ENCODE results near the gene DYNLRB1.

DNA sequence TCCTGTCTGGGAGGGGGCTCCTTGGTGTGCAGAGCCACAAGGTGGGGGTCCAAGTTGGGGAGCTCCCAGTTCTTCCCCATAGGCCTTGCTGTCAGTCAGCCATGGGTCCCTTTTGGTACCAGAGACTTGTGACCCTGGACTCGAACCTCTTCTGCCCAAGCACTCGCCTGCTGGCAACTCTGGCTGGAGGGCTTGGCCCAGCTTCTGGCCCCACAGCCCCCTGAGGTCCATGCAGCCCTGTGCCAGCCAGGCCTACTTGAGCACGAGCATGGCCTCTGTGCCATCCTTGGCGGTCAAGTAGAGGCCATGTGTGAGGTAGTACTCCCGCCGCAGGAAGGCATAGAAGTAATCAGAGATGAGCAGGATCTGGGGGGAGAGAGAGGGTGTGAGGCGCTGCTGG, 44.4 kb downstream of the DYNLRB1 start:
- TF ChIP-seq, protein P1, sequence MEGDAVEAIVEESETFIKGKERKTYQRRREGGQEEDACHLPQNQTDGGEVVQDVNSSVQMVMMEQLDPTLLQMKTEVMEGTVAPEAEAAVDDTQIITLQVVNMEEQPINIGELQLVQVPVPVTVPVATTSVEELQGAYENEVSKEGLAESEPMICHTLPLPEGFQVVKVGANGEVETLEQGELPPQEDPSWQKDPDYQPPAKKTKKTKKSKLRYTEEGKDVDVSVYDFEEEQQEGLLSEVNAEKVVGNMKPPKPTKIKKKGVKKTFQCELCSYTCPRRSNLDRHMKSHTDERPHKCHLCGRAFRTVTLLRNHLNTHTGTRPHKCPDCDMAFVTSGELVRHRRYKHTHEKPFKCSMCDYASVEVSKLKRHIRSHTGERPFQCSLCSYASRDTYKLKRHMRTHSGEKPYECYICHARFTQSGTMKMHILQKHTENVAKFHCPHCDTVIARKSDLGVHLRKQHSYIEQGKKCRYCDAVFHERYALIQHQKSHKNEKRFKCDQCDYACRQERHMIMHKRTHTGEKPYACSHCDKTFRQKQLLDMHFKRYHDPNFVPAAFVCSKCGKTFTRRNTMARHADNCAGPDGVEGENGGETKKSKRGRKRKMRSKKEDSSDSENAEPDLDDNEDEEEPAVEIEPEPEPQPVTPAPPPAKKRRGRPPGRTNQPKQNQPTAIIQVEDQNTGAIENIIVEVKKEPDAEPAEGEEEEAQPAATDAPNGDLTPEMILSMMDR (conservative IDR thresholded peaks at IDR 0.05 in 1 of 2, IDR thresholded peaks at IDR 0.05 in 1 of 2; ENCODE audit: low read depth in 1 of 2, low read length in 2 of 2), result no peak
- no peak for TF ChIP-seq EZH2 (IDR thresholded peaks at IDR 0.05; ENCODE audit: low read length, missing control alignments)

All from fibroblast of lung (primary cell).